HG03342 (cell line): Measurements from ENCODE around the gene ASPRV1.

Experiments used
- ATAC-seq: cut with Tn5 transposase; IDR thresholded peaks from one replicate; pipeline ENCODE4 v1.9.1; 2021; ENCODE audit warnings: mild to moderate bottlenecking, moderate library complexity; ENCODE audit not compliant: unreplicated experiment

ASPRV1 gene

DNA sequence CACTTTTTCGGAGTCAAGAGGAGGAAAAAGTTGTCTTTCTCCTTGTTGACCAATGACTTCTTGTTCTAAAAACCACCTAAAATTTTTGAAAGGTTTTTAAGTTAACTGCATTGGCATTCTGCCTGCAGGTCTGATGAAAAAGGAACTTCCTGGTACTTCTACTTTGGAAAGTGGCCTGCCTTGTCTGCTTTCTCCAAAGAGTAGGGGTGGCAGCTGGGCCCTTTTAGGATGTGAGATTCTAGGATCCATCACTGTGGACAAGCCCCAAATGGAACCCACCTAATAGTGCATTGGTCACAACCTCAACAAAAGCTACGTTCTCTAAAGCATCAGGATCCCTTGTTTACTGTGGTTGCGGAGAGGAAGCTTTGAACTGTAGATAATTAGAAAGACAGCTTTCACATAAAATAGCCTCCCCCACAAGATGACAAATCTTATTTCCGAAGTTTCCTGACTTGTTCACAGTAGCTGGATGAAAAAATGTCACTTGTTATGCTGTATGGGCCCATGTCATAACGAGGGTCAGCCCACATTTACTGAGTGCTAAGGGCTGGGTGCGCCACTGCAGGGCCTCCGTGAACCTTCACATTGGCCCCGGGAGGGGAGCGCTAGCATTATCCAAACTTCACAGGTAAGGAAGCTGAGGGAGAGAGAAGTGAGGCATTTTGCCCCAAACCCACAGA lies 17.4 kb downstream of the ASPRV1 start:
- ATAC-seq: no peak

DNA sequence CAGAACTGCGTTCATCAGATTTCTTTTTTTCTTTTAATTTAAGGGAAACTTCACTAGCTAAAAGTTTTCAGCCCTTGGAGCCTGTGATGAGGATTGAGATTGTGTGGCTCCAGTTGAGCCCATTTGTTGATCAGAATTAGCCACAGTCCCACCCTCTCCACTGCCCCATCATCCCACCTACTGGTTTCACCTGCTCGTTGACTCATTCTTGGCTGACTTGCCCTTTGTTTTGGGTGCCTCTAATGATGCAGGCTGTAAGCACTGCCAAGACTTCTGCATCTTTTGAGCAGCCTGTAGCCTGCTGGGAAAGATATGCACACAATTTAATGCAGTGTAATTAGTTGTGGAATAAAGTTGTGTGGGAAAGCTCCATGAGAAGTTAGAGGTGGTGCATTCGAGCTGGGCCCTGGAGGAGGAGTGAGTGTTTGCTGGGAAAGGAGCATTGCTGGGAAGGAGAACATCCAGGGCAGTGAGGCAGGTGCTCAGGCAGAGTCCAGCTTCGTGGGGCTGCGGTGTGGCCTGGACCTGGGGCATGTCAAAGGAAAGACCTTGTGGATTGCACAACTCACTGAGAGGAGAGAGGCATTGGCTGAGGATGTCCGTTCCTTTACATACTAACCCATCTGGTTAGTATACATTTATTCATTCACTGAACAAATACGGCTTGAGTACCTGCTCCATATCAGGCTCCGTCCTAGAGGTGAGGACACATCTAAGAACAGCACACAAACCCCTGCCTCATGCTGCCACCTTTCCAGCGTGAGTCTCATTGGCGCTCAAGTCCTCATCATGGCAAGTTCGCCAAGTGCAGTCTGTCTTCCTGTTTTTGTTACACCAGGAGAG lies 18.2 kb downstream of the ASPRV1 start:
- no peak for ATAC-seq

DNA sequence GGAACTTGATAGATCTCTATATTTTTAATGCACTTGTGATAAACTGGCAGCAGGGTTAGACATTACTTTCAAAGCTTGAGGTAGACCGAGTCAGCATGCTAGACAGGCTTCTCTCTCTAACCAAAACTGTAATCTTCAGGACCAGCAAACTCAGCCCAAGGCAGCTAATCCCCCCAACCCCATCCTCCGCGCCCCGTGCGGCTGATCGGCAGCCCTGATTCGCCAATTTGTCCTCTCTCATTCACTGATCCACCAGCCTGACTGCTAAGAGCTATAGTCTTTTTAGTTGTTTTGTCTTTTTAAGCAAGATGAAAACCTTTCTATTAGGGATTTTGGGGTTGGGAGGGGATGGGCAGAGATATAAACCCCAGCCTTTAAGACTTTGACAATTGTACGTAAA lies 20.7 kb downstream of the ASPRV1 start:
- ATAC-seq: no peak

DNA sequence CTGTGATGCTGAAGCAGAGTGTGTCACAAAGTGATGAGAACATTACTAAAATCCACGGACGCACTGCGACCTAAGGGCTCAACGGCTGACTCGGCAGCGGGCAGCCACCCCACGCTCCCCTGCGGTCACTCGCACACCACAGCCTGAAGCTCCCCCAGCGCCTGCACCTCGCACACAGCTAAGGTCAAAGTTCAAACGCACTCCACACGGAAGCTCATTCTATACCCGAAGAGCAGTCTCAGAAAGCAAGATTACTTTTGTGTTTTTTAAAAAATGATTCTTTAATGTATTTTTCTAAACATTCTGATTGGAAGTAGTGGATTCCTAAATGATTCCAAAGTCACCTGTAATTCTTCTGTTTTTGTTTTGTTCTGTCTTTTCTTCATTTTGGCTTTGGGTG lies 21.7 kb downstream of the ASPRV1 start:
- no peak for ATAC-seq

DNA sequence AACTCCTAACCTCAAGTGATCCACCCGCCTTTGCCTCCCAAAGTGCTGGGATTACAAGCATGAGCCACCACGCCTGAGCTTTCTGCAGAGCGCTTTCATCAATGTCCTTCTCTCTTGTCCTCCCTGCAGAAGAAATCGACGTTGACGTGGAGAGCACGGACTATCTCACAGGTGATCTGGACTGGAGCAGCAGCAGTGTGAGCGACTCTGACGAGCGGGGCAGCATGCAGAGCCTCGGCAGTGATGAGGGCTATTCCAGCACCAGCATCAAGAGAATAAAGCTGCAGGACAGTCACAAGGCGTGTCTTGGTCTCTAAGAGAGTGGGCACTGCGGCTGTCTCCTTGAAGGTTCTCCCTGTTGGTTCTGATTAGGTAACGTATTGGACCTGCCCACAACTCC lies 23.5 kb downstream of the ASPRV1 start:
- ATAC-seq: no peak

DNA sequence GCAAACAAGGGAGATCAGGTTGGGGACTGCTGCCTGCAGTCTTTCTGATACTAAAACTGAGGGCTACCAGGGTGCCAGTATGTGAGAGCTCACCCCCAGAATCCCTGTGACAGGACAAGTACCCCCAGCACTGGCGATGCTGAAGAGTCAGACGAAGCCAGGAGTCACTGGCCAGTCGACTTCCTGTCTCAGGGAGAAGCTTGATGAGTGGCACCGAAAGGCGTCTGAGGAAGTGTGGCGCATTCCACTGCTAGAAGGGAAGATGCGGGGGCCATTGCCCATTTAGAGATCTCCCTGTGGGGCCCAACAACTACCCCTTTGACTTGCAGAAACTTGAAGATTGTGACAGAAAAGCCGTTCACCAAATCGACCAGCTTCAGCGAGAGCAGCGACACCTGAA lies 24.5 kb downstream of the ASPRV1 start:
- no peak for ATAC-seq

DNA sequence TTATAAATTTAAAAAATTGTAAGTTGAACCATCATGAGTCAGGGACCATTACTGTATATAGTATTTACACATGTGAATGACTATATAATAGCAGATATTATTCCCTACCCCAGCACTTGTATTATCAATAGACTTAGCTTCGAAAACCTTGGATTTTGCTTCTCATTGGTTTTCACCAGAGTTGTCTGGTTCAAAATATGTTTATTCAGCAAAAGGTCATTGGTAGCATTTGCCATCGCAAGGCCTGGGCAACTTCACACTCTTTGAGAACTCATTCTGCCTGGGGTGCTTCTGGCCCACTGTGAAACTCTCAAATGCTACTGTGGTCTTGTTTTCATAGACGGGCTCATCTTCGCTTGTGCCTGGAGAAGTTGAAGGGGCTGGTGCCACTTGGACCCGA lies 26.4 kb downstream of the ASPRV1 start:
- ATAC-seq: no peak

DNA sequence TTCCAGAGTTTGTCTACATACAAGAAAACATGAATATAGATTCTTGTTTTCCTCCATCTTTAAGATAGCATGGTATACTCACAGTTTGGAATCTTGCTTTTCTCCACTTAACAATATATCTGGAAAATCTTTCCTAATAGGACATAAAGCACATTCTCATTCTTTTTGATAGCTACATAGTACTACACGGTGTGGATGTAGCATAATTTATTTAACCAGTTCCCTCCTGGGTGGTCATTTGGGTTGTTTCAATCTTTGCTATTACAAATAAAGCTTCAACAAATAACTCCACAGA lies 26.9 kb downstream of the ASPRV1 start:
- ATAC-seq: no peak

DNA sequence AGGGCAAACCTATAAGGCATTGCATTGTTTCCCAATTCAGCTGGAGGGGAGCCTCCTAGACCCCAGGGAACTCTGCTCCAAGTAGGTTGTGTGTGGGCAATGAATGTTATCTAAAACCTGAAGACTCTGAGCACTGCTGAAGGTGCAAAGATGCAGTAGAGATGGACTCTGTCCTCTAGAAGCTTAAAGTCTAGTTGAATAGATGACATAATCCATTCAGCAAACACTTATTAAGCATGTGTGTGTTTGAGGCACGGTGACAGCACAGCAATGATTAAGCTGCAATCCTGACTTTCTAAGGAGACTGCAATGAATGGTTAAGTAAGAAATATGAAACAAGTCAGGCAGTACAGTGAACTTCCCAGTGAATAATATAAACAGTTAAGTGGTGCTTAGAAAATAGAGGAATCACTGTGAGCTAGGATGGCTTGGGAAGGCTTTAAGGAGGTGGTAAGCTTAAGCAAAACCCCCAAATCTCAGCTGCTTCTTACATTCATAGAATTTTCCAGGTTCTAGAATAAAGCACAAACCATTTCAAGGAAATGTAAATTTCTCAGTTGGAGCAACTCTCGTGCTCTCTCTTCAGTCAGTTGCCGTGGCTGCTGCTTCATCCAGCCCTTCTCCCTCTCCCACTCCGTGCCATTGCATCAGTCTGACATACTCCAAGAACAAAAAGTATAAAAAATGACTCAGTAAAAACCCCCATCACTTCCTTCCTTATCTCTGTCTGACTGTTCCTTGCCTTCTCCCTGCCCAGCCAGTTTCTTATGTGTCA lies 27.4 kb downstream of the ASPRV1 start:
- no peak for ATAC-seq

DNA sequence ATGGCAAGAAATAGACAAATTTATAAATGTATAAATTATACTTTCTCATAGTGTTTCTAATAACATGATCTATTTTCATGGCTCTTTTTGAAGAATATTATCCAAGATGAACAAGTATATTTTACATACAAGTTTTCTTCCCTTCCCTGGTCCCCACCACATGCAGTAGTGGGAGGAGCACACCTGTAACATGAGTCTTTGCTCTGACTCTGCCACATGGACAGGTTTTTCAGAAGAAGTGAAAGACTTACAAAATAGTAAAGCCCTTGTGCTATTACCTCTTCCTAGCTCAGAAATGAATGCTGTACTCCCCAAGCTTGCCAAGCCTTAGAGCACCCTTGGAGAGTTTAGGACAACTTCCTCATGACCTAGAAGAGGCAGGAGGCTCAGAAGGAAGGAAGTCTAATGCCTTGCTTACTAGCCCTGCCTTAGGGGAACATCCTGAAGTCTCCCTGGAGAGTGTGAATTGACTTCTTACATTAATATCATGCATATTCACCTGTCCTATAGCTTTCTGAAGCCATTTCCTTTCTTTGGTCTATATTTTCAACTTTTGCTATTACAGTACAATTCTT lies 28.1 kb downstream of the ASPRV1 start:
- no peak for ATAC-seq

DNA sequence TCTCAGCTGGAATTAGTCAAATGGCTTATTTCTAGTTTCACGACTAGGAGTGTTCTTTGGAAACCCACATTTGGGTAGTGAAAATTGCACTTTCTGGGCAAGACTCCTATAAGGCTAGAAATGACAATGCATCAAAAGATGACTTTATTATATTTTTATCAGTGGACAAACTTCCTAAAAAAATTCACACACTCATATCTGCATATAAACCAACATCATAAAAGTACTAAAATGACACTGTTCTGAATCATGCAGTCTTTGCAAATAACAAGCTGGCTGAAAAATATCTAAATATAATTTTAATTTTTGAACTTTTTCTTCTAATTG lies 28.9 kb downstream of the ASPRV1 start:
- ATAC-seq: no peak

DNA sequence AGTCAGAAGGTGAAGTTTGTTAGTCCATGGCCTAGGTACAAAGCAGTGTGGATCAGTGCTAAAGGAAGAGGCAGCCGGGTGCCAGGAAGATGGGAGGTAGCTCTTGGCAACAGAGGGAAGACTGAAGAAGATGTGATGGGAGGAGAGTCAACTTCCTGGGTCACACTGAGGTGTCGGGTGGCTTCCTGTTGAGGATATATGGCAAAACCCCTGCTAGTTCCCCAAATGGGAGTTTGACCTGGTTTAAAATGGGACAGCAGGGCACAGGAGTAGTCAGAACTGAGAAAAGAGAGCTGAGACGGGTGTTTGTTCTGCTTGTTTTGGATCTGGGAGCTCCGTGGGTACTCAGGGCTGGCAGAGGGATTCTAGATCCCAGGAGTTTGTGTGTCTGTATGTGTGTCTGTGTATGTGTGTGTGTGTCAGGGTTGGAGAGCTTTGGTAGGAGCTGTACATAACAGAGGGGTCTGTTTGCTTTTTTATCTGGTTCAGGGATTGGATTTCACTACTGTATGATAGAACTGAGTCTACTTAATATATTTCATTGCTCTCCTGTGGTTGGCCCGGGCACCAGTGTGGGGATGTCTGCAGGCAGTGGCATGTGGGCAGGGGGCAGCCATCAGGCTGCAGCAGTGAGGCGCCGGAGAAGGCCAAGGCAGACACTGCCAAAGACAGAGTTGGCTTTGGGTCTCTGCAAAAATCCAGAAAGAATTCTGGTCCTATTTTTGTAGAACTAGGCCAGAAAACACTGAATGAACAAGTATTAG lies 29.4 kb downstream of the ASPRV1 start:
- ATAC-seq: no peak

DNA sequence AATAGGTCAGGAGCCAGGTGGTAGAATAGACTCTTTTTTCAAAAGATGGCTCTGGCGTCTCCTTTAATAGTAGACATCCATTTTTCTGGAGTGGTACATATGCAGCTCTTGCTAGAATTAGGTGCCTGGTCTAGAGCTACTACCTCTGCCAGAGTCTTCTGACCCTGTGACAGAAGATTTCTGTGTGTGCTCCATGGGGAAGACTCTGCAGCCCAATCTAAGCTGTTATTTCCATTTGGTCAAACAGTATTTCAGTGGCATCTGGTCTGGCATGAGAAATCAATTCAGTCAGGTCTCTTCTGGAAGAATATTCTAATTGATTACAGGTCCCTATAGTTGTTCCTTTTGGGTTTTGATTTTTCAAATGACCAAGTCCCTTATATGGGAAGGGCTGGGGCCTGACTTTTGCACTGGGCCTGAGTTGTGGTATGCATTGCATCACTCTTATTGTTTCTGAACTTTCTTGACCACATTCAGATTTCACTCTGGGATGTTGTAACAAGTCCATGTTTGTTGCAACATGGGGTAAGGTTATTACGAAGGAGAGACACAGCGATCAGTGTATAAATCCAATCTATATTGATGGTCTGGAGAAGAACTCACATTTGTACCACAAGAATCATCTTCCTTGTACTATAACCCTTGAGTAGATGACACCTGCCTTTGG lies 34.4 kb downstream of the ASPRV1 start:
- ATAC-seq: no peak

DNA sequence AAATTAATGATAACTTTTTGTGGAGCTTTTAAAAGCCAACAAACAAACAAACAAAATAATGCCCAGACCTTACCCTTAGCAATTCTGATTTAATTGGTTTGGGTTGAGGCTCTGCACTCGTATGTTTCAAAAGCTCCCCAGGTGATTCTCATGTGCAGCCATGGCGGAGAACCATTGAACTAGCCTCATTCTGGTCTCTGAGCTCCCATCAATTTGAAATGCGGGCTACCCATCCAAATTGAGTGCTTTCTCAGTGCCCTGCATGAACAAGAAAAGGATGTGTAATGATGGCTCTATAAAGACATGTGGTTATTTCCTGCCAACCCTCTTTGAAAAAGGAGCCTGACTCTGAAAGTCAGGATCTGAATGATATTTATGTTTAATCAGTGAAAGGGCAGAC lies 38.3 kb downstream of the ASPRV1 start:
- ATAC-seq: no peak

DNA sequence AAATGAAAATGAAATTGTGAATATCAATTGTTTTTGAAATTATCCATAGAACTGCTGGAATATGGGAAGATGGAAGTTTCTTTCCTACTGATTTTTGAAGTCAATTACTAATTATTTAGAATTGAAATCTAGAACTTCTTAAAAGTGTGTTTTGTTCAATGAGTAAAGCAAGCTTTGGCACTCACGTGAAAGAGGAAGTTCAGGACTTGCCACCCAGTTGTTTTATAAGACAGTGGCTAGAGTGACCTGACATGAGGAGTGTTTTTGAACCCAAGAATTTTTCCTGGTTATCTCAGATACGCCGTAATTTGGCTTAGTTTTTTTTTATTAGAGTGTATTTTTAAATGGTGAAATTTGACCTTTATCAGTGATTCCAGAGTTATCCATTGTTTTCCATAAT lies 43.0 kb downstream of the ASPRV1 start:
- no peak for ATAC-seq

DNA sequence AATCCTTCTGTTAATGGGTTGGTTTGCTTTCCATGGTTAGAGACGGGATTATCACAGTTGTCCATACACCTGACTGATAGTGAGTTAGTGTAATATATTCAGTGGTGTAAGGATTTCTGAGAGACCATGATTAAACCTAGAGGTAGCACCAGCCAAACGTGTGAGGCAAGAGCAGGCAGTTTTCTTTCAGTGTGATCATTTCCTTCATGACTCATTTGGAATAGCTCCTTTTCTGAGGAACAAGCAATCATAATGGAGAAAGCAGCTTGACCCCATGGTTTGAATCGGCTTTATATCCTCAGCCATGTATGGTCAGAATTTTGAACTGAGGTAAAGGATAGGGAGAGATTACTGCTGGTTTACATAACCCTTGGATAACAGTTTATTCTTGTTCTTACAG lies 43.6 kb downstream of the ASPRV1 start:
- ATAC-seq: no peak

DNA sequence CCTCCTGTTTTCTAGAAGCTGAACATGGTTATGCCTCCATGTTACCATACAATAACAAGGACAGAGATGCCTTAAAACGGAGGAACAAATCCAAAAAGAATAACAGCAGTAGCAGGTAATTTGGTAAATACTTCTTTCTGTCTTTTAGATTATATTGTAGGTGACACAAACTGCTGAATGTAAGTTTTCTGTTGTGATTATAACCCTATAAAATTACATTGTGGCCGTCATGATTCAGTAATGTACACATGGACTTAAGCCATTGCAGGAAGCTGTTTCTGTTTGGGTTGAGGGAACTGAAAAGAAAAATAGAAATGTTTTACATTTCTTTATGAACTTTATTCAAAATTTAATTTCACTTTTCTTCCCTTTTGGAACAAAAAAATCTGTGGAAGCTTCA lies 45.3 kb downstream of the ASPRV1 start:
- ATAC-seq: no peak

DNA sequence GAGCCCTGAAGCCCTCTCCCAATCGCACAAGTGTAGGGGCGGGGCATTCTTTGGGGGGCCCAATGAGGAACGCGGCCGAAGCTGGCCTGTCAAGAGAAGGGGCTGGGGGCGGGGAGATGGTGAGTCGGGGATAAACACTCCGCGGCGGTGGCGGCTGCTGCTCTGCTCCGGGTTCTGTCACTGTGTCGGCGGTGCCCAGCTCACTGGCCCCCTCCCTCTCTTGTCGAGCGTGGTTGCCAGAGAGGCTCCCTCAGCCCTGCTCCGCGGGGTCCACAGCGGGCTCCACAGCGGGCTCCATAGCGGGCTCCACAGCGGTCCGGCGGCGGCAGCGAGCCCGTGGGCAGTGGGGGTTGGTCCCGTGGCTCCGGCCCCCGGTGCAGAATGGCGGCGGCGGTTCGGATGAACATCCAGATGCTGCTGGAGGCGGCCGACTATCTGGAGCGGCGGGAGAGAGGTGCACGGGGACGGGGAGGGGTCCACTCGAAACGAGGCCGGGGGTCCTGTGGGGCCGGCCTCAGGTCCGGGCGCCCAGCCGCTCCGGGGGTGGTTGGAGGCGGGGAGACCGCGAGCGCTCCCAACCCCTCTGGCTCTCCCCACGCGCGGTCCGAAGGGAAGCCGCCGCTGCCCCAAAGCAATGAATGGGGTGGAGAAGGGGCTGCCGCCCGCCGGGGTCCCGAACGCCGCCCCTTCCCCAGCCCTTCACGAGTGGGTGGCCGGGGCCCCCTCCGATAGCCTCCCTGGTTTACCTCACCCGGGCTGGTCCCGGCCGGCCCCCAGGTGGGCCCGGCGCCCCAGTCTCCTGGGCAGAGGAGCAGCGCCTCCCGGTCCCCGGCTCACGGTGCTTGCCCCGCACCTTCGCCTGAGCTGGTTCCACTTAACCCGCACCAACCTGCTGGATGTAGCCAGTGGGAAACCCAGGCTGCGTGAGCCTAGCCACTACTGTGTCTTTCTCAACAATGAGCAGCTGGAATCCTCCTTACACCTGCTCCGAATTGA lies 46.2 kb downstream of the ASPRV1 start, which contains the start of gene MXD1:
MXD1 (plus strand) TSS at position 160 of the 996 bp plus-strand sequence; CDS start at position 382, 222 bp downstream.
- ATAC-seq: no peak
